Endothelial cell of umbilical vein (primary cell): Measurements from ENCODE around the gene MOK. TPM values are rescaled to one million over a fixed set of nuclear protein-coding genes. Genes with fewer than 3 reads are reported as not detected.

Experiments used
- BruUV-seq: library from RNA; stranded (reverse); fragments of 400-500 nt; replicated peaks from 2 replicates; lab custom pipeline; 2021; lab: Mats Ljungman, UMichigan
- CTCF ChIA-PET: fragments of 300-600, 350-600 bp; sonication (Branson Sonifier 250); formaldehyde crosslinking; loops from one replicate; lab custom pipeline; 2021; ENCODE audit warnings: antibody characterized with exemption, inconsistent platforms; lab: Charles Lee
- POLR2A ChIA-PET: fragments of 300-600, 350-600 bp; sonication (Branson Sonifier 250); formaldehyde crosslinking; loops from one replicate; lab custom pipeline; 2021; ENCODE audit warnings: antibody characterized with exemption, inconsistent platforms; lab: Charles Lee
- DNase-seq: peaks from one replicate; pipeline ENCODE4 v3.0.0-alpha.2; 2011; ENCODE audit warnings: low read depth, low spot score
- FAIRE-seq: peaks from 2 replicates; lab custom pipeline; 2011; peaks lifted over from hg19 to GRCh38; lab: Jason Lieb, UNC
- H2AFZ ChIP-seq: 2 replicates; pipeline ENCODE4 v1.6.0; 2012; ENCODE audit warnings: low read depth, low read length, control low read depth, inconsistent platforms
- H3K27ac ChIP-seq: 2 replicates; pipeline ENCODE4 v1.5.1; 2011; ENCODE audit warnings: low read depth, mild to moderate bottlenecking, control low read depth, low read length, moderate library complexity; ENCODE audit not compliant: insufficient read depth
- H3K27me3 ChIP-seq, 2 experiments: 2 replicates each; pipeline versions ENCODE4 v1.6.0 to v1.6.1; 2011; ENCODE audit warnings: low read length in 2 of 2, mixed read lengths in 1 of 2; ENCODE audit not compliant: control insufficient read depth in 2 of 2, insufficient read depth in 2 of 2
- H3K36me3 ChIP-seq, 2 experiments: 2 replicates in 1 of 2; 3 replicates in 1 of 2; pipeline ENCODE4 v1.5.1; 2011; ENCODE audit warnings: low read length in 2 of 2, mild to moderate bottlenecking in 1 of 2, moderate library complexity in 1 of 2; ENCODE audit not compliant: control insufficient read depth in 2 of 2, insufficient read depth in 2 of 2; ENCODE audit errors: extremely low read depth in 1 of 2
- H3K4me1 ChIP-seq: 3 replicates; pipeline ENCODE4 v1.5.1; 2011; ENCODE audit warnings: mild to moderate bottlenecking, low read length; ENCODE audit not compliant: control insufficient read depth, insufficient read depth; ENCODE audit errors: extremely low read depth
- H3K4me2 ChIP-seq: 2 replicates; pipeline ENCODE4 v1.6.1; 2011; ENCODE audit warnings: low read length, control low read depth, mixed read lengths; ENCODE audit not compliant: insufficient read depth
- H3K4me3 ChIP-seq, 3 experiments: fragments of 200-600 bp in 1 of 3; sonication (generic), shearing (Covaris generic) in 1 of 3; replicated peaks in 1 of 3; 2 replicates each; pipeline ENCODE4 v1.5.1; 2011 to 2016; ENCODE audit warnings: control low read depth in 3 of 3, low read length in 3 of 3, mild to moderate bottlenecking in 2 of 3, inconsistent platforms in 1 of 3, low read depth in 1 of 3, moderate library complexity in 1 of 3; ENCODE audit not compliant: insufficient read depth in 1 of 3
- H3K79me2 ChIP-seq: 2 replicates; pipeline ENCODE4 v1.6.0; 2012; ENCODE audit warnings: low read length, inconsistent platforms; ENCODE audit not compliant: control insufficient read depth, insufficient read depth
- H3K9ac ChIP-seq: replicated peaks from 2 replicates; pipeline ENCODE3; 2011; ENCODE audit warnings: low read length, control low read depth; ENCODE audit not compliant: insufficient read depth; ENCODE audit errors: extremely low read depth
- H3K9me1 ChIP-seq: replicated peaks from 3 replicates; pipeline ENCODE4 v1.6.0; 2011; ENCODE audit warnings: mild to moderate bottlenecking, low read length; ENCODE audit not compliant: control insufficient read depth, insufficient read depth; ENCODE audit errors: extremely low read depth
- H3K9me3 ChIP-seq: replicated peaks from 2 replicates; pipeline ENCODE4 v1.5.1; 2012; ENCODE audit warnings: low read length, inconsistent platforms; ENCODE audit not compliant: control insufficient read depth, insufficient read depth
- H4K20me1 ChIP-seq: replicated peaks from 2 replicates; pipeline ENCODE3; 2011; ENCODE audit warnings: mild to moderate bottlenecking, low read length; ENCODE audit not compliant: control insufficient read depth, insufficient read depth; ENCODE audit errors: extremely low read depth
- EZH2 ChIP-seq: IDR thresholded peaks from 2 replicates; pipeline ENCODE4 v1.6.1; 2012; ENCODE audit warnings: borderline replicate concordance, low read depth, mild to moderate bottlenecking, moderate library complexity, low read length, inconsistent platforms; ENCODE audit not compliant: severe bottlenecking
- FOS ChIP-seq: IDR thresholded peaks from 2 replicates; pipeline ENCODE4 v1.6.1; 2011; ENCODE audit warnings: mild to moderate bottlenecking, low read length, moderate library complexity, borderline replicate concordance; ENCODE audit not compliant: insufficient read depth
- MYC ChIP-seq: IDR thresholded peaks from one replicate; pipeline ENCODE4 v1.6.1; 2011; ENCODE audit warnings: mild to moderate bottlenecking, low read depth, low read length
- POLR2A ChIP-seq: IDR thresholded peaks from 2 replicates; pipeline ENCODE4 v1.6.1; 2012; ENCODE audit warnings: low read depth, mild to moderate bottlenecking, control low read depth, low read length
- POLR2AphosphoS5 ChIP-seq: IDR thresholded peaks from 2 replicates; pipeline ENCODE4 v1.6.1; 2012; ENCODE audit warnings: low read depth, mild to moderate bottlenecking, control low read depth, low read length, moderate library complexity; ENCODE audit not compliant: insufficient read depth
- dilution Hi-C: fragments of 300-500 bp; cut with MboI; formaldehyde crosslinking; loops from one replicate; pipeline ENCODE4 v1.15.0; 2019; ENCODE audit warnings: low sequenced_read_pairs; ENCODE audit not compliant: extremely low pct_ligation_motif_present
- intact Hi-C: fragments of 100-400 bp; cut with micrococcal nuclease; formaldehyde crosslinking; loops from one replicate; pipeline ENCODE4 v1.10.0; 2022
- polyA plus RNA-seq, 4 experiments: library from polyadenylated mRNA; depleted of rRNA in 3 of 4; stranded (reverse) in 3 of 4; unstranded in 1 of 4; fragments of >200 nt; gene quantifications; 2 replicates each; pipeline versions ENCODE4 v1.2.1 to v1.2.3, GENCODE V29; 2011 to 2012; ENCODE audit warnings: missing spikeins in 1 of 4
- total RNA-seq: library from RNA; stranded (reverse); gene quantifications from 2 replicates; pipeline ENCODE4 v1.2.3, GENCODE V29; 2021

The MOK gene
- total and polyA plus RNA-seq, 2 donors (not counting 3 experiments of a cell fraction or from before 2014, with no cell fraction given), result 6.1 to 8.6 TPM

DNA sequence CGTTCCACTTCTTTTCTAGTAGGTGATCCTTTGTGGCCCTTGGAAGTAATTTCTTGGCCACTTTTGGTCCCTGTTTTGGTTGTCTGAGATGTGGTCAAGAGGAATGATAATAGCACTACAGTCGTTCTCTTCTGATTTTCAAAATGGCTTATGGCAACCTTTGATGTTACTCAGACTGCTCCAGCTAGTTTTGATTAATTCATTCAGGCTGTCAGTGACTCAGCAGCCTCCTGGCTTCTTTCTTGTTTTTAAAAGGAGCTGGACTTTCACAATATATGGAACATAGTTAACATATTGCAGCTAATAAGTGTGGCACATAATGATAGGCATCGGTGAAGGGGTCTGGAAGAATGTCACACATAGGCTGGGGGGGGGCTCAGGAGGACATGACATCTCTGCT lies 117.9 kb downstream of the MOK start:
- Histone ChIP-seq H3K27ac (no peak overlapping the region), H3K79me2 (peaks cover 51% of the 10 kb centered on the region), H2AFZ (no peak overlapping the region), H3K4me1 (no peaks in the 10 kb centered on the region), H4K20me1 (no peaks in the 10 kb centered on the region), H3K9ac (no peak overlapping the region), H3K9me3 (no peaks in the 10 kb centered on the region), H3K27me3 (no peaks in the 10 kb centered on the region), H3K9me1 (no peaks in the 10 kb centered on the region), H3K4me3 (no peak overlapping the region), H3K36me3 (no peaks in the 10 kb centered on the region), H3K4me2 (no peak overlapping the region)
- BruUV-seq, result no TSS peak
- dilution Hi-C loops (no loop called here), intact Hi-C loops (no loop called here)
- TF ChIP-seq FOS (peak; percentile 40), EZH2 (no peak)
- FAIRE-seq, result peak; percentile 18
- DNase-seq, result peak; percentile 45
- ChIA-PET CTCF (interaction anchor here (0.5 to 1.5 kb wide), 3 partner anchors 26 to 251 kb away, joined by 3 to 4 read pairs (median 3); no protein-coding TSS in a partner anchor), POLR2A (no interaction called here)

DNA sequence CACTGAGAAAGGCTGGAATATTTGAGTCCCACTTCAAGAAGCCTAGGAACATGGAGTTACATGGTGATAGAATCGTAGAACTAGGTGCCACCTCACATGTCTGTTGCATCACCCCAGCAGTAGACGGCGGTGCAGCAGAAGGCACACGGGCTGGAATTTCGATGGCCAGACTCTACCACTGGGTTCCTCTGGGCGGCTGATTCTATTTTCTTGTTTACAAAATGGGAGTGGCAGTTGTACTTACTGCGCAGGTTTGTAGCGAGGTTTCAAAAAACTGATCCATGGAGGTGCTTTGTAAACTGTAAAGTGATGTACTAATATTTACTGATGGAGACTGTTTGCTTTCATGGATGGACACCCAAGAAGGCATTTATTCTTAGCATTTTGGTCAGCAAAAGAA lies 119.6 kb downstream of the MOK start:
- DNase-seq (no peak), FAIRE-seq (no peak)
- no peak for TF ChIP-seq POLR2AphosphoS5
- no peak for TF ChIP-seq POLR2A
- TF ChIP-seq MYC, result no peak
- no peaks in the 10 kb centered on the region for H4K20me1 ChIP-seq
- no peaks in the 10 kb centered on the region for H3K9me1 ChIP-seq
- H3K4me1 ChIP-seq, result no peaks in the 10 kb centered on the region
- no peaks in the 10 kb centered on the region for H3K36me3 ChIP-seq
- BruUV-seq, result no TSS peak
- dilution Hi-C loops (no loop called here), intact Hi-C loops (no loop called here)
- ChIA-PET CTCF (no interaction called here), POLR2A (no interaction called here)
- H3K4me2 ChIP-seq, result no peak overlapping the region
- H3K9ac ChIP-seq, result no peak overlapping the region
- no peak overlapping the region for H3K27ac ChIP-seq
- H2AFZ ChIP-seq, result no peak overlapping the region
- H3K9me3 ChIP-seq, result no peaks in the 10 kb centered on the region
- peaks cover 51% of the 10 kb centered on the region for H3K79me2 ChIP-seq
- H3K27me3 ChIP-seq, result no peaks in the 10 kb centered on the region
- H3K4me3 ChIP-seq, result no peak overlapping the region
